Measurements from ENCODE around the gene RAB4A. TPM values are rescaled to one million over a fixed set of nuclear protein-coding genes. Genes with fewer than 3 reads are reported as not detected.

The RAB4A gene
- total RNA-seq, 4 donors from 2014 or later = 24.1 to 50.7 (median 43.0) TPM

GRCh38 chr1:229229721-229230139 is 41.2 kb upstream of the RAB4A start:
- peak overlapping the region in 3 of 4 donors; percentile 7 to 46 (median 7) for H3K4me3 ChIP-seq

GRCh38 chr1:229230140-229230892 is 40.6 kb upstream of the RAB4A start:
- no peaks in the 10 kb centered on the region for H3K9me3 ChIP-seq
- intact Hi-C loops (cut with DNase I) = no loop called here
- H3K27ac ChIP-seq = peak overlapping the region; percentile 77 to 86 (median 82)
- no peak for DNase-seq
- TF ChIP-seq POLR2A (IDR thresholded peaks at IDR 0.05) = no peak
- TF ChIP-seq CTCF (IDR thresholded peaks at IDR 0.05) = no peak
- 39 to 45% methylated on average over 7 to 12 of the region's 14 CpGs for WGBS, 2 donors
- peaks cover 23 to 59% (median 42%) of the 10 kb centered on the region in 3 donors for H3K4me1 ChIP-seq
- peak overlapping the region in 1 of 4 donors; percentile 26 for H3K4me3 ChIP-seq
- H3K27me3 ChIP-seq = peaks cover 0 to 4% (median 0%) of the 10 kb centered on the region in 4 donors
- H3K36me3 ChIP-seq = no peaks in the 10 kb centered on the region

More at GRCh38 chr1:229229721-229230139, 41.2 kb upstream of the RAB4A start:
- intact Hi-C loops (cut with DNase I) = loop anchor here (5.0 kb wide), 1 partner anchor 492 kb away; the partner anchor contains the start of gene RHOU
- WGBS, 2 donors = 10 to 18% methylated on average over 4 of the region's 4 CpGs
- Histone ChIP-seq H3K9me3 (no peaks in the 10 kb centered on the region), H3K36me3 (no peaks in the 10 kb centered on the region), H3K4me1 (peaks cover 26 to 65% (median 46%) of the 10 kb centered on the region in 3 donors), H3K27ac (peak overlapping the region; percentile 67 to 86 (median 82)), H3K27me3 (no peaks in the 10 kb centered on the region)
- DNase-seq = no peak
- no peak for TF ChIP-seq CTCF (IDR thresholded peaks at IDR 0.05)
- TF ChIP-seq POLR2A (IDR thresholded peaks at IDR 0.05) = no peak

- Histone ChIP-seq H3K27me3 (peaks cover 0 to 4% (median 0%) of the 10 kb centered on the region in 4 donors), H3K4me1 (peaks cover 20 to 56% (median 38%) of the 10 kb centered on the region in 3 donors), H3K36me3 (no peaks in the 10 kb centered on the region), H3K27ac (peak overlapping the region; percentile 77 to 86 (median 82)), H3K9me3 (no peaks in the 10 kb centered on the region), H3K4me3 (no peak overlapping the region)
- no peak for TF ChIP-seq POLR2A (IDR thresholded peaks at IDR 0.05)
- TF ChIP-seq CTCF (IDR thresholded peaks at IDR 0.05) = no peak
- WGBS, 2 donors = 32 to 45% methylated on average over 8 to 9 of the region's 9 CpGs
- no peak for DNase-seq
- intact Hi-C loops (cut with DNase I) = no loop called here
These were observed 39.8 kb upstream of the RAB4A start for GRCh38 chr1:229230893-229231753.

GRCh38 chr1:229231754-229232119 is 39.2 kb upstream of the RAB4A start:
- H3K4me3 ChIP-seq = no peak overlapping the region
- no peak for TF ChIP-seq POLR2A (IDR thresholded peaks at IDR 0.05)
- TF ChIP-seq CTCF (IDR thresholded peaks at IDR 0.05) = peak in 1 of 6 experiments; percentile 9
- 64 to 69% methylated on average over 3 of the region's 3 CpGs for WGBS, 2 donors
- H3K4me1 ChIP-seq = peaks cover 20 to 56% (median 38%) of the 10 kb centered on the region in 3 donors
- H3K36me3 ChIP-seq = no peaks in the 10 kb centered on the region
- peaks cover 0 to 4% (median 0%) of the 10 kb centered on the region in 4 donors for H3K27me3 ChIP-seq
- no peak for DNase-seq
- H3K27ac ChIP-seq = peak overlapping the region; percentile 77 to 86 (median 82)
- no peaks in the 10 kb centered on the region for H3K9me3 ChIP-seq
- intact Hi-C loops (cut with DNase I) = no loop called here

Data from esophagus squamous epithelium (tissue), 5 donors.